Astrocyte of the spinal cord (primary cell): ENCODE data around the gene SLC4A9.

Experiments used
- DNase-seq: peaks from one replicate; pipeline ENCODE4 v3.0.0; 2011; ENCODE audit warnings: low read depth, low spot score
- H3K4me3 ChIP-seq: 2 replicates; pipeline ENCODE4 v1.5.1; 2011; ENCODE audit warnings: low read depth, mild to moderate bottlenecking, low read length, moderate library complexity
- CTCF ChIP-seq: IDR thresholded peaks from 2 replicates; pipeline ENCODE4 v1.5.1; 2012; ENCODE audit warnings: low read depth, mild to moderate bottlenecking, low read length, inconsistent platforms
- in situ Hi-C: cut with HindIII; loops from 2 replicates; pipeline ENCODE4 v1.10.0; 2017; ENCODE audit warnings: low sequenced_read_pairs

Gene SLC4A9

GRCh38 chr5:140388052-140388451, 28.1 kb downstream of the SLC4A9 start:
- no peak for DNase-seq
- in situ Hi-C loops: no loop called here
- no peak for TF ChIP-seq CTCF
- H3K4me3 ChIP-seq: no peak overlapping the region

GRCh38 chr5:140391312-140391711, 31.3 kb downstream of the SLC4A9 start:
- TF ChIP-seq CTCF: no peak
- no peak overlapping the region for H3K4me3 ChIP-seq
- in situ Hi-C loops: no loop called here
- no peak for DNase-seq

- in situ Hi-C loops: no loop called here
- no peak for DNase-seq
- no peak overlapping the region for H3K4me3 ChIP-seq
- no peak for TF ChIP-seq CTCF
Measured at GRCh38 chr5:140391732-140392131, 31.7 kb downstream of the SLC4A9 start.

DNA sequence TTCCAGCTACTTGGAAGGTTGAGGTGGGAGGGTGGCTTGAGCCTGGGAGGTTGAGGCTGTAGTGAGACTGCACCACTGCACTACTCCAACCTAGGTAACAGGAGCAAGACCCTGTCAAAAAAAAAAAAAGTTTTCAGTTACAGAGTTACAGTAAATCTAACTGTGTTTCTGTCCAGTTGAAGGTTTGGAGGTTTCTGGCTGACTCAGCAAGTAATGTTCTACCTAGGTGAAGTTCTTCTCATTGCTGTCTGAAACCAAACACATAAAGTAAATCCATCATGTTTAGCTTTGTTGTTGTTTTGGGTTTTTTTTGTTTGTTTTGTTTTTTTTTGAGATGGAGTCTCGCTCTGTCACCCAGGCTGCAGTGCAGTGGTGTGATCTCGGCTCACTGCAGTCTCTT, 33.7 kb downstream of the SLC4A9 start:
- no peak for DNase-seq

DNA sequence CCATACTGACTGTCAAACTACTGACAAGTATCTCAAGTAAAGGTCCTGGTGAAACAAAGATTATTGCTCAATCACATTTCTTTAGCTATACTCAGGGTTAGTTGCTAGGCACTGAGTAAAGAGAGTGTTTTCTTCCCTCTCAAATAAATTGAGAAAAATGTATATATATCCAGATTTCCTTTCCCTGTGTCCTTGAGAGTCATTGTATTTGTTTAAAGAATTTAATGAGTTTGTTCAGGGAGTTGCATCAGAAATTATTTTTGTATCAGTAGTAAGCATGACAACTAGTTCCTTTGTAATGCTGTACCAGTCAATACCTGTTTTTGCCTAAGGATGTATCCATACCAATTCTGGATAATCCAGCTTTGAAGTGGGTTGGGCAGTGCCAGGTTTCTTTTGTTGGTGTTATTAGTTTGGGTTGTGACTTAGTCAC, 38.4 kb downstream of the SLC4A9 start:
- DNase-seq: no peak
- in situ Hi-C loops: no loop called here
- H3K4me3 ChIP-seq: no peak overlapping the region
- TF ChIP-seq CTCF: no peak

More for the DNA sequence above, 33.7 kb downstream of the SLC4A9 start:
- in situ Hi-C loops: no loop called here
- no peak overlapping the region for H3K4me3 ChIP-seq
- no peak for TF ChIP-seq CTCF

GRCh38 chr5:140399979-140400729, 40.2 kb downstream of the SLC4A9 start:
- H3K4me3 ChIP-seq: peak overlapping the region; percentile 98
- DNase-seq: no peak
- in situ Hi-C loops: no loop called here
- no peak for TF ChIP-seq CTCF
